Measurements from ENCODE around the gene FKBP2.

DNA sequence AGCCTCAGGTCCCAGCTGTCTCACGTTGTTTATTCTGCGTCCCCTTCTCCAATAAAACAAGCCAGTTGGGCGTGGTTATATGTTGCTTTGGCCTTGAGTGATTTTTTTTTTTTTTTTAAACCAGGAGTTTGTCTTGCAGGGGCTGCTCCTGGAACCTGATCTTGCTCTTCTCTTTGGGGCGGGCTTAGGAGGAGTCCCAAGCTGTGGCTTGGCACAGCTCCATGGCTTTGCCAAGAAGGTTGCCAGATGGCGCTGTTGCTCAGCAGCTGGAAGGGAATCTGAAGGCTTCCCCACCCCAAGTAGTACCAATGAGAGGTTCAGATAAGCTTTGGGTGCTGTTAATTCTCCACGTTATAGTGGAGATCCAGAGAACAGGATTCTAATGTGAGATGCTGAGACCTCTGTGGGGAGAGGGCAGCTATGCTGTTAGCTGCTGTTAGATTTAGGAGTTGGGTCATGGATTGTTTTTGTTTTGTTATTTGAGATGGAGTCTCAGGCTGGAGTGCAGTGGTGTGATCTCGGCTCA lies 36.4 kb upstream of the FKBP2 start:
- TF ChIP-seq, protein P1, sequence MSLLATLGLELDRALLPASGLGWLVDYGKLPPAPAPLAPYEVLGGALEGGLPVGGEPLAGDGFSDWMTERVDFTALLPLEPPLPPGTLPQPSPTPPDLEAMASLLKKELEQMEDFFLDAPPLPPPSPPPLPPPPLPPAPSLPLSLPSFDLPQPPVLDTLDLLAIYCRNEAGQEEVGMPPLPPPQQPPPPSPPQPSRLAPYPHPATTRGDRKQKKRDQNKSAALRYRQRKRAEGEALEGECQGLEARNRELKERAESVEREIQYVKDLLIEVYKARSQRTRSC (CRISPR knock-in tag; IDR thresholded peaks at IDR 0.05; ENCODE audit: low read depth): no peak
- TF ChIP-seq EZH2 (conservative IDR thresholded peaks at IDR 0.05; ENCODE audit: low read depth, low read length) (no peak), TOE1 (CRISPR knock-in tag; IDR thresholded peaks at IDR 0.05) (no peak), ZNF446 (CRISPR knock-in tag; IDR thresholded peaks at IDR 0.05) (no peak), PHF8 (CRISPR knock-in tag; IDR thresholded peaks at IDR 0.05) (no peak), ZNF558 (CRISPR knock-in tag; IDR thresholded peaks at IDR 0.05; ENCODE audit: borderline replicate concordance) (no peak), CEBPG (CRISPR knock-in tag; IDR thresholded peaks at IDR 0.05) (no peak), ZNF260 (CRISPR knock-in tag; IDR thresholded peaks at IDR 0.05; ENCODE audit: borderline replicate concordance, low read depth) (no peak), ZNF530 (CRISPR knock-in tag; IDR thresholded peaks at IDR 0.05; ENCODE audit: low read depth) (no peak)
- TF ChIP-seq, protein P2, sequence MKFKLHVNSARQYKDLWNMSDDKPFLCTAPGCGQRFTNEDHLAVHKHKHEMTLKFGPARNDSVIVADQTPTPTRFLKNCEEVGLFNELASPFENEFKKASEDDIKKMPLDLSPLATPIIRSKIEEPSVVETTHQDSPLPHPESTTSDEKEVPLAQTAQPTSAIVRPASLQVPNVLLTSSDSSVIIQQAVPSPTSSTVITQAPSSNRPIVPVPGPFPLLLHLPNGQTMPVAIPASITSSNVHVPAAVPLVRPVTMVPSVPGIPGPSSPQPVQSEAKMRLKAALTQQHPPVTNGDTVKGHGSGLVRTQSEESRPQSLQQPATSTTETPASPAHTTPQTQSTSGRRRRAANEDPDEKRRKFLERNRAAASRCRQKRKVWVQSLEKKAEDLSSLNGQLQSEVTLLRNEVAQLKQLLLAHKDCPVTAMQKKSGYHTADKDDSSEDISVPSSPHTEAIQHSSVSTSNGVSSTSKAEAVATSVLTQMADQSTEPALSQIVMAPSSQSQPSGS (CRISPR knock-in tag; IDR thresholded peaks at IDR 0.05): no peak

Measured in HepG2 (cell line).